A673 (cell line): Measurements from ENCODE around the gene DGCR8. TPM values are rescaled to one million over a fixed set of nuclear protein-coding genes. Genes with fewer than 3 reads are reported as not detected.

Experiments used
- BruUV-seq: library from RNA; stranded (reverse); fragments of 400-500 nt; replicated peaks from 2 replicates; lab custom pipeline; 2021; lab: Mats Ljungman, UMichigan
- CTCF ChIA-PET: fragments of 300-600 bp; sonication (Branson Sonifier 250); formaldehyde crosslinking; loops from one replicate; lab custom pipeline; 2022; ENCODE audit warnings: antibody characterized with exemption; lab: Charles Lee
- POLR2A ChIA-PET: fragments of 300-600 bp; sonication (Branson Sonifier 250); formaldehyde crosslinking; loops from one replicate; lab custom pipeline; 2022; ENCODE audit warnings: antibody characterized with exemption; ENCODE audit not compliant: low non-redundant PET; lab: Charles Lee
- DNase-seq: peaks from one replicate; pipeline ENCODE4 v3.0.0-alpha.2; 2015; ENCODE audit warnings: low spot score
- H3K27ac ChIP-seq: fragments of 200-600 bp; sonication (generic); 2 replicates; pipeline ENCODE4 v1.5.1; 2016; ENCODE audit warnings: mixed run types, low read depth, mild to moderate bottlenecking, mixed read lengths, antibody characterized with exemption, low read length; ENCODE audit not compliant: poor library complexity, severe bottlenecking
- H3K27me3 ChIP-seq: fragments of 200-600 bp; sonication (generic); replicated peaks from 2 replicates; pipeline ENCODE4 v1.6.1; 2017; ENCODE audit warnings: mixed run types, low read depth, mild to moderate bottlenecking, mixed read lengths, antibody characterized with exemption, low read length; ENCODE audit not compliant: insufficient read depth, poor library complexity
- H3K36me3 ChIP-seq: fragments of 200-600 bp; sonication (generic); 2 replicates; pipeline ENCODE4 v1.6.1; 2016; ENCODE audit warnings: mixed run types, mild to moderate bottlenecking, mixed read lengths, antibody characterized with exemption, low read length; ENCODE audit not compliant: insufficient read depth, poor library complexity, severe bottlenecking
- H3K4me1 ChIP-seq: fragments of 200-600 bp; sonication (generic); 2 replicates; pipeline ENCODE4 v1.6.1; 2017; ENCODE audit warnings: mixed run types, mild to moderate bottlenecking, mixed read lengths, antibody characterized with exemption, low read length; ENCODE audit not compliant: insufficient read depth, poor library complexity, severe bottlenecking
- H3K4me3 ChIP-seq: fragments of 200-600 bp; sonication (generic); 2 replicates; pipeline ENCODE4 v1.5.1; 2016; ENCODE audit warnings: low read depth, mixed run types, mild to moderate bottlenecking, mixed read lengths, low read length; ENCODE audit not compliant: poor library complexity, severe bottlenecking
- H3K9me3 ChIP-seq: fragments of 200-600 bp; sonication (generic); 2 replicates; pipeline ENCODE4 v1.6.1; 2016; ENCODE audit warnings: mixed run types, low read depth, mild to moderate bottlenecking, mixed read lengths, antibody characterized with exemption, low read length; ENCODE audit not compliant: poor library complexity, severe bottlenecking
- EZH2 ChIP-seq: fragments of 200-600 bp; sonication (generic); IDR thresholded peaks from 2 replicates; pipeline ENCODE4 v1.6.1; 2017; ENCODE audit warnings: borderline replicate concordance, low read depth, mild to moderate bottlenecking, mixed read lengths, antibody characterized with exemption, low read length; ENCODE audit not compliant: poor library complexity, severe bottlenecking
- intact Hi-C: fragments of 100-400 bp; cut with micrococcal nuclease; formaldehyde crosslinking; loops from one replicate; pipeline ENCODE4 v1.10.0; 2022; ENCODE audit not compliant: unreplicated experiment
- total RNA-seq: library from RNA; stranded (reverse); gene quantifications from 2 replicates; pipeline ENCODE4 v1.2.3, GENCODE V29; 2021
- TF ChIP-seq, protein P1 (sequence below): fragments of 300-800, 200-600 bp; sonication (generic); conservative IDR thresholded peaks from 2 replicates; pipeline ENCODE4 v1.5.1; 2017; ENCODE audit warnings: low read depth, mild to moderate bottlenecking, antibody characterized with exemption, low read length, moderate library complexity, mixed read lengths

DGCR8 gene
- total RNA-seq, 1 experiment from 2014 or later, result 63.2 TPM

DNA sequence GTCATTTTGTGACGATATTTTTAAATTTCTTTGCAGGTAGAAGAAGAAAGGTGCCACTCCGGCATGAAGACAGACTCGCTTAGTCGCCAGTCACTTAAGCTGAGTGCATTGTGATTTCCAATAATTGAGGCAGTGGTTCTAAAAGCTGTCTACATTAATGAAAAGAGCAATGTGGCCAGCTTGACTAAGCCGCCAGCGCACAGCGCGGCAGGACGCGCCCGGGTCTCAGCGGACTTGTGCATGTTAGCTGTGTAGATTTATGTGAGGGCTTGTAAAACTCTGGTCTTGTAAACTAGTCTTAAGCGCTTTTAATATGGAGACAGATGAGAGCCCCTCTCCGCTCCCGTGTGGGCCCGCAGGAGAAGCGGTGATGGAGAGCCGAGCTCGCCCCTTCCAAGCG is 5.6 kb downstream of the DGCR8 start:
- CTCF ChIA-PET, result interaction anchor here (0.6 kb wide), 1 partner anchor 127 kb away, joined by 5 read pairs; no protein-coding TSS in a partner anchor
- POLR2A ChIA-PET, result no interaction called here
- H3K9me3 ChIP-seq, result no peaks in the 10 kb centered on the region
- H3K36me3 ChIP-seq, result peaks cover 63% of the 10 kb centered on the region
- intact Hi-C loops, result loop anchor here (10.0 kb wide), 1 partner anchor 111 kb away; no protein-coding TSS in a partner anchor
- no TSS peak for BruUV-seq
- H3K4me3 ChIP-seq, result no peak overlapping the region
- DNase-seq, result no peak
- TF ChIP-seq, protein P1, sequence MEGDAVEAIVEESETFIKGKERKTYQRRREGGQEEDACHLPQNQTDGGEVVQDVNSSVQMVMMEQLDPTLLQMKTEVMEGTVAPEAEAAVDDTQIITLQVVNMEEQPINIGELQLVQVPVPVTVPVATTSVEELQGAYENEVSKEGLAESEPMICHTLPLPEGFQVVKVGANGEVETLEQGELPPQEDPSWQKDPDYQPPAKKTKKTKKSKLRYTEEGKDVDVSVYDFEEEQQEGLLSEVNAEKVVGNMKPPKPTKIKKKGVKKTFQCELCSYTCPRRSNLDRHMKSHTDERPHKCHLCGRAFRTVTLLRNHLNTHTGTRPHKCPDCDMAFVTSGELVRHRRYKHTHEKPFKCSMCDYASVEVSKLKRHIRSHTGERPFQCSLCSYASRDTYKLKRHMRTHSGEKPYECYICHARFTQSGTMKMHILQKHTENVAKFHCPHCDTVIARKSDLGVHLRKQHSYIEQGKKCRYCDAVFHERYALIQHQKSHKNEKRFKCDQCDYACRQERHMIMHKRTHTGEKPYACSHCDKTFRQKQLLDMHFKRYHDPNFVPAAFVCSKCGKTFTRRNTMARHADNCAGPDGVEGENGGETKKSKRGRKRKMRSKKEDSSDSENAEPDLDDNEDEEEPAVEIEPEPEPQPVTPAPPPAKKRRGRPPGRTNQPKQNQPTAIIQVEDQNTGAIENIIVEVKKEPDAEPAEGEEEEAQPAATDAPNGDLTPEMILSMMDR, result no peak
- no peak for TF ChIP-seq EZH2
- H3K27ac ChIP-seq, result no peak overlapping the region
- no peaks in the 10 kb centered on the region for H3K4me1 ChIP-seq
- no peaks in the 10 kb centered on the region for H3K27me3 ChIP-seq

DNA sequence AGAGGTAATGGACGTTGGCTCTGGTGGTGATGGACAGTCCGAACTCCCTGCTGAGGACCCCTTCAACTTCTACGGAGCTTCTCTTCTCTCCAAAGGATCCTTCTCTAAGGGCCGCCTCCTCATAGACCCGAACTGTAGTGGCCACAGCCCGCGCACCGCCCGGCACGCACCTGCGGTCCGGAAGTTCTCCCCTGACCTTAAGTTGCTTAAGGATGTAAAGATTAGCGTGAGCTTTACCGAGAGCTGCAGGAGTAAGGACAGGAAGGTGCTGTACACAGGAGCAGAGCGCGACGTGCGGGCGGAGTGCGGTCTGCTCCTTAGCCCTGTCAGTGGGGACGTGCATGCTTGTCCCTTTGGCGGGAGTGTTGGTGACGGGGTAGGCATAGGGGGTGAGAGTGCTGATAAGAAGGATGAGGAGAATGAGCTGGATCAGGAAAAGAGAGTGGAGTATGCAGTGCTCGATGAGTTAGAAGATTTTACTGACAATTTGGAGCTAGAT is 6.1 kb downstream of the DGCR8 start:
- H3K27ac ChIP-seq, result no peak overlapping the region
- no peak for DNase-seq
- H3K36me3 ChIP-seq, result peaks cover 68% of the 10 kb centered on the region
- TF ChIP-seq EZH2, result no peak
- TF ChIP-seq, protein P1, result no peak
- no peaks in the 10 kb centered on the region for H3K9me3 ChIP-seq
- CTCF ChIA-PET, result interaction anchor here (0.6 kb wide), 1 partner anchor 128 kb away, joined by 5 read pairs; no protein-coding TSS in a partner anchor
- no peak overlapping the region for H3K4me3 ChIP-seq
- no peaks in the 10 kb centered on the region for H3K27me3 ChIP-seq
- intact Hi-C loops, result loop anchor here (10.0 kb wide), 1 partner anchor 111 kb away; no protein-coding TSS in a partner anchor
- POLR2A ChIA-PET, result no interaction called here
- no TSS peak for BruUV-seq
- H3K4me1 ChIP-seq, result no peaks in the 10 kb centered on the region

DNA sequence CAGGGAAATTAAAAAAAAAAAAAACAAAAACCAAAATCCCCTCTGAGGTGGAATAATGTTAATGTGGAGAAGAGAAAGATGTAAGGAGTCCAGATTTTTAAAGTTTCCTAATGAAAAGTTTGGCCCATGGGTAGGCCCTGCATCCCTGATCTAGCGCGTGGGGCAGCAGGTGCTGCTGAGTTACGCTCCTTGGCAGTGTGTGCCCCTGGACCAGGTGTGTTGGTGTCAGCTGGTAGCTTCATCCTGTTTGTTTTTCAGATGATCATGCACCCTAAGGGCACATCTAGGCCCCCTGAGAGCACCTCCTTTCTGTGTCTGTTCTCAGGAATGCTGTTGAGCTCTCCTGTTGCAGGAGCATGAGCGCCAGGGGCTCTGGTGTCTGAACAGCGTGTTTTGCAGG is 6.7 kb downstream of the DGCR8 start:
- ChIA-PET CTCF (no interaction called here), POLR2A (no interaction called here)
- Histone ChIP-seq H3K4me1 (no peaks in the 10 kb centered on the region), H3K27ac (no peak overlapping the region), H3K27me3 (no peaks in the 10 kb centered on the region), H3K4me3 (no peak overlapping the region), H3K36me3 (peaks cover 73% of the 10 kb centered on the region), H3K9me3 (no peaks in the 10 kb centered on the region)
- intact Hi-C loops, result loop anchor here (10.0 kb wide), 1 partner anchor 112 kb away; no protein-coding TSS in a partner anchor
- BruUV-seq, result no TSS peak
- no peak for DNase-seq
- no peak for TF ChIP-seq EZH2
- TF ChIP-seq, protein P1, result no peak
